OCI-LY1 (cell line): ENCODE measurements around the gene PRKCZ.
"Not testable (repeated sequence)": the region's sequence is repeated elsewhere in the genome, so short reads cannot be mapped to it uniquely, and the experiment has no call there.

ENCODE experiments used
- H2AFZ ChIP-seq: fragments of 200-600 bp; sonication (generic), shearing (Covaris generic); 2 replicates; pipeline ENCODE4 v1.6.0; 2014; ENCODE audit warnings: antibody characterized with exemption, mild to moderate bottlenecking, low read length
- H3F3A ChIP-seq: fragments of 200-600 bp; sonication (generic), shearing (Covaris generic); 2 replicates; pipeline ENCODE4 v1.6.0; 2014; ENCODE audit warnings: mild to moderate bottlenecking, antibody characterized with exemption, low read length, moderate library complexity; ENCODE audit not compliant: insufficient read depth
- H3K27ac ChIP-seq: fragments of 200-600 bp; sonication (generic); 2 replicates; pipeline ENCODE4 v1.5.1; 2014; ENCODE audit warnings: low read length, mixed run types, mild to moderate bottlenecking, low read depth; ENCODE audit not compliant: poor library complexity, severe bottlenecking
- H3K27me3 ChIP-seq: fragments of 200-600 bp; sonication (generic); 2 replicates; pipeline ENCODE4 v1.6.0; 2014; ENCODE audit warnings: antibody characterized with exemption, mild to moderate bottlenecking, low read length, moderate library complexity; ENCODE audit not compliant: insufficient read depth
- H3K36me3 ChIP-seq: fragments of 200-600 bp; sonication (generic); 2 replicates; pipeline ENCODE4 v1.6.1; 2014; ENCODE audit warnings: mild to moderate bottlenecking, antibody characterized with exemption, low read length, moderate library complexity, mixed read lengths; ENCODE audit not compliant: insufficient read depth
- H3K4me1 ChIP-seq: fragments of 200-600 bp; sonication (generic); 2 replicates; pipeline ENCODE4 v1.5.1; 2014; ENCODE audit warnings: mild to moderate bottlenecking, low read length, moderate library complexity; ENCODE audit not compliant: insufficient read depth, severe bottlenecking
- H3K4me2 ChIP-seq: fragments of 200-600 bp; sonication (generic), shearing (Covaris generic); 2 replicates; pipeline ENCODE4 v1.6.1; 2014; ENCODE audit warnings: low read length
- H3K4me3 ChIP-seq: fragments of 200-600 bp; sonication (generic); 2 replicates; pipeline ENCODE4 v1.5.1; 2014; ENCODE audit warnings: low read length, low read depth, mild to moderate bottlenecking, mixed read lengths; ENCODE audit not compliant: poor library complexity, severe bottlenecking
- H3K79me2 ChIP-seq: fragments of 200-600 bp; shearing (Covaris generic); 2 replicates; pipeline ENCODE4 v1.6.1; 2016; ENCODE audit warnings: mixed run types, low read length, mixed read lengths; ENCODE audit not compliant: insufficient read depth
- H3K9ac ChIP-seq: fragments of 200-600 bp; sonication (generic), shearing (Covaris generic); 2 replicates; pipeline ENCODE4 v1.6.1; 2014; ENCODE audit warnings: mild to moderate bottlenecking, low read length, mixed read lengths
- H3K9me2 ChIP-seq: fragments of 200-600 bp; sonication (generic), shearing (Covaris generic); 2 replicates; pipeline ENCODE4 v1.6.1; 2014; ENCODE audit warnings: low read depth, mild to moderate bottlenecking, low read length, mixed read lengths
- H3K9me3 ChIP-seq: fragments of 200-600 bp; shearing (Covaris generic); 2 replicates; pipeline ENCODE4 v1.6.1; 2014; ENCODE audit warnings: low read length, mixed read lengths
- H4K20me1 ChIP-seq: fragments of 200-600 bp; sonication (generic), shearing (Covaris generic); 2 replicates; pipeline ENCODE4 v1.6.0; 2016; ENCODE audit warnings: mild to moderate bottlenecking, low read length; ENCODE audit not compliant: insufficient read depth
- EZH2 ChIP-seq: fragments of 200-600 bp; sonication (generic), shearing (Covaris generic); IDR thresholded peaks from 2 replicates; pipeline ENCODE4 v1.8.0; 2017; ENCODE audit warnings: borderline replicate concordance, mixed run types, mild to moderate bottlenecking, antibody characterized with exemption, low read length, moderate library complexity, mixed read lengths
- TF ChIP-seq, protein P1 (sequence below): fragments of 200-600 bp; sonication (generic), shearing (Covaris generic); IDR thresholded peaks from 2 replicates; pipeline ENCODE4 v1.5.1; 2017; ENCODE audit warnings: mild to moderate bottlenecking, antibody characterized with exemption, low read length, moderate library complexity, mixed read lengths

Gene PRKCZ

GRCh38 chr1:2137257-2138121 lies 87.3 kb downstream of the PRKCZ start:
- no peak overlapping the region for H3K27ac ChIP-seq
- H3K36me3 ChIP-seq: no peaks in the 10 kb centered on the region
- H3K9me3 ChIP-seq: no peaks in the 10 kb centered on the region
- no peak overlapping the region for H3K4me2 ChIP-seq
- H3K9me2 ChIP-seq: no peaks in the 10 kb centered on the region
- no peaks in the 10 kb centered on the region for H3F3A ChIP-seq
- H3K9ac ChIP-seq: no peak overlapping the region
- no peak for TF ChIP-seq EZH2
- H3K4me1 ChIP-seq: peaks cover 6% of the 10 kb centered on the region
- no peak overlapping the region for H3K4me3 ChIP-seq
- no peaks in the 10 kb centered on the region for H3K79me2 ChIP-seq
- H2AFZ ChIP-seq: no peak overlapping the region
- H3K27me3 ChIP-seq: no peaks in the 10 kb centered on the region
- H4K20me1 ChIP-seq: no peaks in the 10 kb centered on the region

DNA sequence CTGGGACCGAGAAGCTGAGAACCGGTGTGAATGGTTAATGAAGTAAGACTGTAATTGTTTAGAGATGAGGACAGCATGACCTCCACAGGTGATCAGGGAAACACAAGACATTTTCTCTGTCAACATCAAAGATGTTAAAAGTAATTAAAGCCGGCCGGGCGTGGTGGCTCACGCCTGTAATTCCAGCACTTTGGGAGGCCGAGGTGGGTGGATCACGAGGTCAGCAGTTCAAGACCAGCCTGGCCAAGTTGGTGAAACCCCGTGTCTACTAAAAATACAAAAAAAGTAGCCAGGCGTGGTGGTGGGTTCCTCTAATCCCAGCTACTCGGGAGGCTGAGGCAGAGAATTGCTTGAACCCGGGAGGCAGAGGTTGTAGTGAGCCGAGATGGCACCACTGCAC lies 88.9 kb downstream of the PRKCZ start:
- H4K20me1 ChIP-seq, H3K9me3 ChIP-seq, H3K9me2 ChIP-seq, H3K4me2 ChIP-seq, H3K27ac ChIP-seq, H3K27me3 ChIP-seq, H3K36me3 ChIP-seq, H3K4me1 ChIP-seq, H2AFZ ChIP-seq, H3K4me3 ChIP-seq, H3K9ac ChIP-seq, H3K79me2 ChIP-seq, H3F3A ChIP-seq: not testable (repeated sequence)

GRCh38 chr1:2141025-2141424 lies 90.8 kb downstream of the PRKCZ start:
- Histone ChIP-seq H3K4me3 (no peak overlapping the region), H3K27me3 (no peaks in the 10 kb centered on the region), H3K36me3 (no peaks in the 10 kb centered on the region), H3K79me2 (no peaks in the 10 kb centered on the region), H3K9me3 (no peaks in the 10 kb centered on the region), H3K27ac (no peak overlapping the region), H3K9ac (no peak overlapping the region), H3K4me1 (no peaks in the 10 kb centered on the region), H2AFZ (no peak overlapping the region), H4K20me1 (no peaks in the 10 kb centered on the region), H3F3A (no peaks in the 10 kb centered on the region), H3K9me2 (no peaks in the 10 kb centered on the region), H3K4me2 (no peak overlapping the region)
- no peak for TF ChIP-seq EZH2
- TF ChIP-seq, protein P1, sequence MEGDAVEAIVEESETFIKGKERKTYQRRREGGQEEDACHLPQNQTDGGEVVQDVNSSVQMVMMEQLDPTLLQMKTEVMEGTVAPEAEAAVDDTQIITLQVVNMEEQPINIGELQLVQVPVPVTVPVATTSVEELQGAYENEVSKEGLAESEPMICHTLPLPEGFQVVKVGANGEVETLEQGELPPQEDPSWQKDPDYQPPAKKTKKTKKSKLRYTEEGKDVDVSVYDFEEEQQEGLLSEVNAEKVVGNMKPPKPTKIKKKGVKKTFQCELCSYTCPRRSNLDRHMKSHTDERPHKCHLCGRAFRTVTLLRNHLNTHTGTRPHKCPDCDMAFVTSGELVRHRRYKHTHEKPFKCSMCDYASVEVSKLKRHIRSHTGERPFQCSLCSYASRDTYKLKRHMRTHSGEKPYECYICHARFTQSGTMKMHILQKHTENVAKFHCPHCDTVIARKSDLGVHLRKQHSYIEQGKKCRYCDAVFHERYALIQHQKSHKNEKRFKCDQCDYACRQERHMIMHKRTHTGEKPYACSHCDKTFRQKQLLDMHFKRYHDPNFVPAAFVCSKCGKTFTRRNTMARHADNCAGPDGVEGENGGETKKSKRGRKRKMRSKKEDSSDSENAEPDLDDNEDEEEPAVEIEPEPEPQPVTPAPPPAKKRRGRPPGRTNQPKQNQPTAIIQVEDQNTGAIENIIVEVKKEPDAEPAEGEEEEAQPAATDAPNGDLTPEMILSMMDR: no peak

DNA sequence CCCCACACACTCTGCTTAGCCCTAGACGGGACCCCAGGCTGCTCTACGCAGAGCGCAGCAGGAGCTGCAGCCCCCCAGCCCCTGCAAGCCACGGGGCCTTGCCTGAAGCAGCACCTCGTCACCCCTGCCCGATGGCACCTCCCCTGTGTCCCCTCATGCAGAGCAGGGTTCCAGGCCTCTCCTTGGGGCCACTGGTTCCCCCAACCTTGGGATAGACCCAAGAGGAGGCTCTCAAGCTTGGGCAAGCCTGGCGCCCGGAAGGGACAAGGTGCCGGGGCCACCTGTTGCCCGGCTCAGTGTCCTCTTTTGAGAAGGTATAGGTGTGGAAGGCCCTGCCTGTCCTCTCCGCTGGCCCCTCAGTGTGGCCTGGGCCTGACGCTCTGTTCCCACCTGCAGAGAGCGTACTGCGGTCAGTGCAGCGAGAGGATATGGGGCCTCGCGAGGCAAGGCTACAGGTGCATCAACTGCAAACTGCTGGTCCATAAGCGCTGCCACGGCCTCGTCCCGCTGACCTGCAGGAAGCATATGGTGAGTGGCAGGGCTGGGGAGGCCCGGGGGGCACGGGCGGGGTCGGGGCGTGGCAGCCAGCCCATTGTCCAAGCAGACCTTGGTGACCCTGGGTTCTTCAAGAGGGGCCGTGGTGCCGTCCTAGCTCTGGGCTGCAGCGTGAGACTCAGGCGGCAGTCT lies 93.7 kb downstream of the PRKCZ start:
- Histone ChIP-seq H3K79me2 (no peaks in the 10 kb centered on the region), H3F3A (no peaks in the 10 kb centered on the region), H4K20me1 (no peaks in the 10 kb centered on the region)

More for the DNA sequence above, 93.7 kb downstream of the PRKCZ start:
- Histone ChIP-seq H3K4me1 (no peaks in the 10 kb centered on the region), H3K9me3 (no peaks in the 10 kb centered on the region), H3K36me3 (no peaks in the 10 kb centered on the region), H3K4me2 (no peak overlapping the region), H3K27me3 (no peaks in the 10 kb centered on the region), H3K27ac (no peak overlapping the region), H3K4me3 (no peak overlapping the region), H3K9ac (no peak overlapping the region), H3K9me2 (no peaks in the 10 kb centered on the region), H2AFZ (no peak overlapping the region)
- TF ChIP-seq, protein P1: no peak
- TF ChIP-seq EZH2: no peak
